ENCODE measurements around the gene SPAAR.

SPAAR gene

DNA sequence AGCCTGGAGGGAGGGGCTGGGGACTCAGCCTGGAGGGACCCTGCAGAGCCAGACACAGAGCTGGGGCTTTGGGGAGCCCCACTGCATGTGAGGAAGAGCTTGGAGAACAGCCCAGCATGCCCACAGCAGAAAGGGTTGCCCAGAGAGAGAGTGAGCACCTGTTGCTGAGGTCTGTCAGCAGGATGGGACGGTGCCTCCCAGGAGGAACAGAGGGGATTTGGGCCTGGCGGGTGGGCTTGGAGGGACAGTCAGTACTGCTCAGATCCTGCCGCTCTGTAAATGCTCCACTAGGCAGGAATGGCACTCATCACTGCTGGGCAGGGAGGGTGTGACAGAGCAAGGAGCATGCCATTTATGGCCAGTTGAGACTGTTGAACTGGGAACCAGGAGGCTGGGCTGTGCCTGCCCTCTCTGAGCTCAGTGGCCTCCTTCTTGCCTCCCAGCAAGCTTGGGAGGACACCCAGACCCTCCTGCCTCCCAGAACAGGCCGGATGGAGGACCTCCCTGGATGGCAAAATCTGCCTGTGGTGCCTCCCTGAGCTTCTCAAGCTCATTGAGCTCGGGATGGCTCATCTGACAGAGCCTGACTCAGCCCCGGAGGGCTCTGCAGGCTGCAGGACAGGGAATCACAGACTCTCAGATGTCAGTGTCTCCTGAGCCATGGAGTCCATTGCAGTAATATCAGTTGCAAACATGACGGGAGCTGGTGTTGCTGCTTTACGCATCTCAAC is 4.1 kb upstream of the SPAAR start:
- Histone ChIP-seq H3K4me1 (ENCODE audit: insufficient read depth, low read length) (peaks cover 6% of the 10 kb centered on the region), H3K27ac (ENCODE audit: low read length) (no peak overlapping the region), H3K4me2 (ENCODE audit: insufficient read depth, low read length) (no peak overlapping the region), H3K27me3 (ENCODE audit: insufficient read depth, low read length, poor library complexity) (no peaks in the 10 kb centered on the region), H3K9ac (ENCODE audit: low read depth, low read length) (no peak overlapping the region), H4K20me1 (ENCODE audit: insufficient read depth, low read length) (no peaks in the 10 kb centered on the region), H3K9me3 (ENCODE audit: insufficient read depth, low read length, severe bottlenecking) (no peaks in the 10 kb centered on the region), H3K36me3 (ENCODE audit: insufficient read depth, low read length) (no peaks in the 10 kb centered on the region), H3K79me2 (ENCODE audit: insufficient read depth, low read length) (no peaks in the 10 kb centered on the region), H2AFZ (ENCODE audit: low read depth, low read length) (no peak overlapping the region), H3K4me3 (ENCODE audit: low read depth in 1 of 2, low read length in 2 of 2) (no peak overlapping the region)
- DNase-seq (no peak), ATAC-seq (ENCODE audit: insufficient read depth, low read depth) (no peak)
- TF ChIP-seq, protein P1, sequence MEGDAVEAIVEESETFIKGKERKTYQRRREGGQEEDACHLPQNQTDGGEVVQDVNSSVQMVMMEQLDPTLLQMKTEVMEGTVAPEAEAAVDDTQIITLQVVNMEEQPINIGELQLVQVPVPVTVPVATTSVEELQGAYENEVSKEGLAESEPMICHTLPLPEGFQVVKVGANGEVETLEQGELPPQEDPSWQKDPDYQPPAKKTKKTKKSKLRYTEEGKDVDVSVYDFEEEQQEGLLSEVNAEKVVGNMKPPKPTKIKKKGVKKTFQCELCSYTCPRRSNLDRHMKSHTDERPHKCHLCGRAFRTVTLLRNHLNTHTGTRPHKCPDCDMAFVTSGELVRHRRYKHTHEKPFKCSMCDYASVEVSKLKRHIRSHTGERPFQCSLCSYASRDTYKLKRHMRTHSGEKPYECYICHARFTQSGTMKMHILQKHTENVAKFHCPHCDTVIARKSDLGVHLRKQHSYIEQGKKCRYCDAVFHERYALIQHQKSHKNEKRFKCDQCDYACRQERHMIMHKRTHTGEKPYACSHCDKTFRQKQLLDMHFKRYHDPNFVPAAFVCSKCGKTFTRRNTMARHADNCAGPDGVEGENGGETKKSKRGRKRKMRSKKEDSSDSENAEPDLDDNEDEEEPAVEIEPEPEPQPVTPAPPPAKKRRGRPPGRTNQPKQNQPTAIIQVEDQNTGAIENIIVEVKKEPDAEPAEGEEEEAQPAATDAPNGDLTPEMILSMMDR (IDR thresholded peaks at IDR 0.05; ENCODE audit: borderline replicate concordance, extremely low read depth, low read length, poor library complexity, severe bottlenecking) = no peak

DNA sequence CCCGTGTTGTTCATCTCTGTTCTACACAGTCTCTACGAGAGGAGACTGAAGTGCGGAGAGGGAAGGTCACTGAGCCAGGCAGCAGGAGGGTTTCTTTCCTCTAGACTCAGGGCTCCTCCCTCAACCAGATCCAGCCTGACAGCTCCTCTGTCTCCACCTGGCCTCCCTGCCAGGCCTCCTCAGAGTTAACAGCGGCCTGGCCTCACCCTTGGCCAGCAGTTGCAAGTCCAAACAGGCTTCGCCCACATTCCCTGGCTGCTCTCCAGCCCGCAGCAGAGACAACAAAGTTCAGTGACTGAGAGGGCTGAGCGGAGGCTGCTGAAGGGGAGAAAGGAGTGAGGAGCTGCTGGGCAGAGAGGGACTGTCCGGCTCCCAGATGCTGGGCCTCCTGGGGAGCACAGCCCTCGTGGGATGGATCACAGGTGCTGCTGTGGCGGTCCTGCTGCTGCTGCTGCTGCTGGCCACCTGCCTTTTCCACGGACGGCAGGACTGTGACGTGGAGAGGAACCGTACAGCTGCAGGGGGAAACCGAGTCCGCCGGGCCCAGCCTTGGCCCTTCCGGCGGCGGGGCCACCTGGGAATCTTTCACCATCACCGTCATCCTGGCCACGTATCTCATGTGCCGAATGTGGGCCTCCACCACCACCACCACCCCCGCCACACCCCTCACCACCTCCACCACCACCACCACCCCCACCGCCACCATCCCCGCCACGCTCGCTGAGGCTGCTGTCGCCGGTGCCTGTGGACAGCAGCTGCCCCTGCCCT is 3.2 kb upstream of the SPAAR start, which contains the start of gene HRCT1:
Gene HRCT1 (plus strand): TSS at position 291 of the 768 bp plus-strand sequence. CDS start 86 bp downstream, at position 377.
- Histone ChIP-seq H3K9me3 (ENCODE audit: insufficient read depth, low read length, severe bottlenecking) (no peaks in the 10 kb centered on the region), H3K4me2 (ENCODE audit: insufficient read depth, low read length) (no peak within 1 kb of the TSS), H2AFZ (ENCODE audit: low read depth, low read length) (no peak within 1 kb of the TSS), H3K4me1 (ENCODE audit: insufficient read depth, low read length) (peaks cover 15% of the 10 kb centered on the region), H3K36me3 (ENCODE audit: insufficient read depth, low read length) (no peaks in the 10 kb centered on the region), H3K4me3 (ENCODE audit: low read depth in 1 of 2, low read length in 2 of 2) (no peak within 1 kb of the TSS), H3K79me2 (ENCODE audit: insufficient read depth, low read length) (no peaks in the 10 kb centered on the region), H3K9ac (ENCODE audit: low read depth, low read length) (no peak within 1 kb of the TSS), H4K20me1 (ENCODE audit: insufficient read depth, low read length) (no peaks in the 10 kb centered on the region), H3K27me3 (ENCODE audit: insufficient read depth, low read length, poor library complexity) (no peaks in the 10 kb centered on the region), H3K27ac (ENCODE audit: low read length) (no peak within 1 kb of the TSS)
- no peak for TF ChIP-seq EZH2 (IDR thresholded peaks at IDR 0.05; ENCODE audit: borderline replicate concordance, low read depth, low read length, severe bottlenecking)
- TF ChIP-seq, protein P1 (IDR thresholded peaks at IDR 0.05; ENCODE audit: borderline replicate concordance, extremely low read depth, low read length, poor library complexity, severe bottlenecking) = no peak
- no peak for ATAC-seq (ENCODE audit: insufficient read depth, low read depth)
- DNase-seq = no peak

- Histone ChIP-seq H3K4me2 (ENCODE audit: insufficient read depth, low read length) (no peak overlapping the region), H4K20me1 (ENCODE audit: insufficient read depth, low read length) (no peaks in the 10 kb centered on the region), H2AFZ (ENCODE audit: low read depth, low read length) (no peak overlapping the region), H3K36me3 (ENCODE audit: insufficient read depth, low read length) (no peaks in the 10 kb centered on the region), H3K9me3 (ENCODE audit: insufficient read depth, low read length, severe bottlenecking) (no peaks in the 10 kb centered on the region), H3K27ac (ENCODE audit: low read length) (no peak overlapping the region), H3K9ac (ENCODE audit: low read depth, low read length) (no peak overlapping the region), H3K27me3 (ENCODE audit: insufficient read depth, low read length, poor library complexity) (no peaks in the 10 kb centered on the region), H3K4me3 (ENCODE audit: low read depth in 1 of 2, low read length in 2 of 2) (no peak overlapping the region), H3K79me2 (ENCODE audit: insufficient read depth, low read length) (no peaks in the 10 kb centered on the region), H3K4me1 (ENCODE audit: insufficient read depth, low read length) (peaks cover 20% of the 10 kb centered on the region)
- TF ChIP-seq, protein P1 (IDR thresholded peaks at IDR 0.05; ENCODE audit: borderline replicate concordance, extremely low read depth, low read length, poor library complexity, severe bottlenecking) = no peak
- no peak for TF ChIP-seq EZH2 (IDR thresholded peaks at IDR 0.05; ENCODE audit: borderline replicate concordance, low read depth, low read length, severe bottlenecking)
- ATAC-seq (ENCODE audit: insufficient read depth, low read depth) = no peak
- no peak for DNase-seq
These were observed 2.2 kb upstream of the SPAAR start for GRCh38 chr9:35906923-35907699.
